HPDE6-E6E7 (cell line): ENCODE data around the gene NAB2.
"Not testable (repeated sequence)": the region's sequence is repeated elsewhere in the genome, so short reads cannot be mapped to it uniquely, and the experiment has no call there.

Experiments used
- DNase-seq: peaks from one replicate; pipeline ENCODE4 v3.0.0; 2011; ENCODE audit warnings: missing footprints; ENCODE audit errors: extremely low spot score

Gene NAB2

DNA sequence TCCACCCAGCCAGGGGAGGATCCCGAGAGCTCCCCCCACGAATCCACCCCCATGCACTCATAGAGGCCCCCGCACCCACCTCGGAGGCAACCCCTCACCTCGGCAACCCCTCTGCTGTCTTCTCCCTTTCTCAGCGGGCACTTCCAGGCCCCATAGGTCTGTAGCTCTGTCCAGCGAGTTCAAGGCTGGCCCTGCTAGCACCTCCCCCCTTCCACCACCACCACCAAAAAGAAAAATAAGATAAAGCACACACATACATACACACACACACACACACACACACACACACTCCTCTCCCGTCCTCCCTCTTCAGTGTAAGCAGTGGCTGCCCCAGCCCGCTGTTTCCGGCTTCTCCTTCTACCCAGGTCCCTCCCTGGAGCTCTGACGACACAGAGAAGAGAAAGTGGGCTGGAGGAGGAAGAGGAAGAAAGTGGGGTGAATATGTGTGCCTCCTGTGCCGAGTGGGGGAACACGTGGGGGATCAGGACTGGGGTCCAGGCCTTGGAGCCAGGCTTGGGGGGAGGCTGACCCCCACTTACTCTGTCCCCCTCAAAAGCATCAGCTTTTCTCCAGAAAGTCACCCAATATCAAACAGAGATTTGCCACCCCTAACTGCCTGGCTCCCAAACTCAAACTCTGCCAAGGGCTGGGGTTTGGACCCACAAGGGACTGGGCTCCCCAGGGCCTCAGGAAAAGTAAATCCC, 22.3 kb downstream of the NAB2 start, which contains the start of gene STAT6:
Gene STAT6 (minus strand): TSS at position 332 of the 704 bp plus-strand sequence. CDS start 3,084 bp downstream, outside the sequence.
- DNase-seq: peak; percentile 66

DNA sequence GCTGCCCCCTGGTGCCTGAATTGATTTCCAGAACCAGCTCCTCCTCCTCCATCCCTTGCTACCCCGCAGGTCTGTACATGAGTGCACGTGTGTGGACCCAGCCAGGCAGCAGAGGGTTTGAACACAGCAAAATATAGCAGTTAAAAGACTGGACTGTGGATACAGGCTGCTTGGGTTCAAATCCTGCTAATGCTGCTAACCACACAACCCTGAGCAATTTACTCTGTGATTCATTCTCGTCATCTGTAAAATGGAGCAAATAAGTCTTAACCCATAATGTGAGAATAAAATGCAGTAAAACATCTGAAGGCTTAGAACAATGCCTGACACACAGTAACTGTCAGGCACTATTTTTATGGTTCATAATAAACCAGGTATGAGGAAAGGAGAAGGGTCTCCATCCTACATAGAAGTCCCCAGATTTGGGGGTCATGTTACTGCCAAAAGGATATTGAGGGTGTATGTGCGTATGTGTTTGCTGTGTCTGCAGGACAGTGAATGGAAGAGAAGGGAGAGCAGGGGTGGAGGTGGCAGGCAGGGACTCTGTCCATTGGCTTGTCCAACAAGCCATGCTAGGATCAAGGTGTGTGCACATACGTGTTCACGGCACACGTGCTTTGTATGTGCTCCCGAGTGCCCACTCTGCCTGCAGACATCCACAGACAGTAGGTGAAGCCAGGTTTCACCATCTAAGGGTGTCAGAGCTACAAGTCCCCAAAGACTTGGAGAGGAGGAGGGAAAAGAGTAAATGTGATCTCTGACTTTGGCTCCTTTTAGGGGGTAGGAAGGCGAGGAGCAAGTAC, 23.8 kb downstream of the NAB2 start:
- no peak for DNase-seq

DNA sequence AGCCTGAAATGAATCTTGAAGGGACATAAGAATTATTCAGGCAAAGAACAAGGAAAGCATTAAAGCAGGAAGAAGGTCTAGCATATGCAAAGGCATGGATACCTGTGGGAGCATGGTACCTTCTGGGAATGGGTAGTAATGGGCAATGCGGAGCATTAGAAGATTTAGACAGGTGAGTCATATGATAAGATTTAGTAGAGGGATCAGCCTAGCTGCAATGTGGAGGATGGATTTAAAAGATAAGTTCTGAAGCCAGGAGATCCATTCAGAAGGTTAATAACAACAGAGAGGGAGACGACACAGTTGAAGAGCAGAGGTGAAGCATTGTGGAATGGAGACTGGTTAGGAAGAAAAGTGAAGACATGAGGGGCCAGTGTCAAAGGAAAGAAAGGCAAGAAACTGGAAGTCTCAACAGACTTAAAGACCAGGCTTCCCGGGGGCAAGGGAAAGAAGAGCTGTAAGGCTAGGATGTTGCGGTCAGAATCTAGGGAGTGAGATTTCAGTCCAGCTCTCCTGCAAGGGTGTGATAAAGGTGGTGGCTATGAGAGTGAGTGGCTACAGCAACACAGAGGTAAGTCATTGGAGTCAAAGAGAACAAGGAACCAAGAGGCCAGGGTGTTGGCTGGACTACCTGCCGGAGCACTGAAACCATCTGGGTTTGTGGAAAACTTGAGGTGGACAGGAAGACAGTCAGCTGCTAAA, 27.8 kb downstream of the NAB2 start:
- DNase-seq: no peak

DNA sequence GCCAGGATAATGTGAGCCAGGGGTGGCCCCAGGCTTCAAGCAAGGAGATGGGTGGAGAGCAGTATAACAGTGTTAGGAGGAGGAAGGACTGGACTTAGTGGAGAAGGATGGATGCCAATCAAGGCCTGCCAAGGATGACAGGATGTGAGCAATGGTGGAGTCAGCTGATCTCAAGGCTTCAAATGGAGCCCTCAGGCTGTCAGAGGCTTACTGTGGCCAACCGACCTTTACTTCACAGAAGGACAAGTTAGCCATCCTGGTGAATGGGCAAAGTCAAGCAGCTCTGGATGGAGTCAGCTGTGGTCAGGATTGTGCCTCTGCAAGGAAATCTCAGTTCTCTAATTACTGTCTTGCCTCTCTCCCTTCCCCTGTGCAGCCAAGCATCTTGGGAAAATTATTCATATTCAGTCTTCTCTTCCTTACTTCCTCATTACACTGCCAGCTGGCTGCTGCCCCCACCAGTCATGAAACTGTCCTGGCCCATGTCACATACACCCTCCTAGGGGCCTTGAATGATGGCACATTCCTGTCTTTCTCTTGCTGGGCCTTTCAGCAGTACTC, 29.9 kb downstream of the NAB2 start:
- DNase-seq: peak; percentile 54

- DNase-seq: no peak
These were observed 30.6 kb downstream of the NAB2 start for GRCh38 chr12:57119294-57120085.

DNA sequence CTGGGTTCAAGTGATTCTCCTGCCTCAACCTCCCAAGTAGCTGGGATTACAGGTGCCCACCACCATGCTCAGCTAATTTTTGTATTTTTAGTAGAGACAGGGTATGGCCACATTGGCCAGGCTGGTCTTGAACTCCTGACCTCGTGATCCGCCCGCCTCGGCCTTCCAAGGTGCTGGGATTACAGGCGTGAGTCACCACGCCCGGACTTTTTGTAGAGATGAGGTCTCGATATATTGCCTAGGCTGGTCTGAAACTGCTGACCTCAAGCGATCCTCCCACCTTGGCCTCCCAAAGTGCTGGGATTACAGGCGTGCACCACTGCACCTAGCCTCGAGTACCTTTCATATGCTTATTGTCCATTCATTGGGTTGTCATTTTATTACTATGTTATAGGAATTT, 31.8 kb downstream of the NAB2 start:
- not testable (repeated sequence) for DNase-seq

DNA sequence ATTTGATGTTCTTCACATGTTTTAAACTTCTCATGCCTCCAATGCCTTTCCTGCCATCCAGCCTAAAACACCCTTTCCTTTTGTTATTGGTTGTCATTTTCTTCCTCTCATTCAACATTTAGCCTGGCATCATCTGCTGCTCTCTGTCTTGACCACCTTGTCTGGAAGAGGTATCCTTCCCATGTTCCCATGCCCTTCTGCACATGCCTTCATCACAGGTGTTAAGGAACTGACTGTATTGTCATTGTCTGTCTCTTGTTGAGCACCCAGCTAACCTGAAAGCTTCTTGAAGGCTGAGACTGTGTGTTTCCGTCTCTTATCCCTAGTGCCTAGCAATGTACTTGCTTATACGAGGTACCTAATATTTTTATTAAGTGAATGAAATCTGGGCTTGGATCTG, 34.9 kb downstream of the NAB2 start:
- no peak for DNase-seq

DNA sequence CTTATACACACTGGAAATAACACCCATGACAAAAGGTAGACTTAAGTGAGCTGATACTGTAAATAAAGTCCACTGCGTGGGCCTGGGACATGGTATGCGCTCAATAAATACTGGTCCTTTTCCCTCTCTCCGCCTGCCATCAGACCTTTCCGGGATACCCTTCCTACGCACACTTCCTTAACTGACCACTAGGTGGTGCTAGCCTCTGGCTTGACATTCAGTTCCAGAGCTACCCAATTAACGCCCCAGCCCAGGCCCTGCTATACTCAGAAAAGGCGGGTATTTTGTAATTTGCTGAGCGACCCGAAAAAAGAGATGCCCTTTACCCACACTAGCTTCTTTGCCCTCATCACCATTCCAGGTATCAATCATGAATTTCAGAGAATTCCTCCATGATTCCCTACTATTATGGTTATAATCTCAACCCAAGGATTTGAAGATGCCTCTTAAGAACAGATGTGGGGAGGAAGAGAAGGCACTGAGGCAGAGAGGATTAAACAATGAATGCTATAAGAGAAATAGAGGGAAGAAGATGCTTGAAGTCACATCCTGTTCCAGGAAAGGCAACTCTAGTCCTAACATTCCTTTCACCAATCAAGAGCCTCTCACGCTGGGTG, 35.5 kb downstream of the NAB2 start:
- DNase-seq: peak; percentile 63

- DNase-seq: no peak
These were observed 37.1 kb downstream of the NAB2 start for GRCh38 chr12:57126061-57126460.

DNA sequence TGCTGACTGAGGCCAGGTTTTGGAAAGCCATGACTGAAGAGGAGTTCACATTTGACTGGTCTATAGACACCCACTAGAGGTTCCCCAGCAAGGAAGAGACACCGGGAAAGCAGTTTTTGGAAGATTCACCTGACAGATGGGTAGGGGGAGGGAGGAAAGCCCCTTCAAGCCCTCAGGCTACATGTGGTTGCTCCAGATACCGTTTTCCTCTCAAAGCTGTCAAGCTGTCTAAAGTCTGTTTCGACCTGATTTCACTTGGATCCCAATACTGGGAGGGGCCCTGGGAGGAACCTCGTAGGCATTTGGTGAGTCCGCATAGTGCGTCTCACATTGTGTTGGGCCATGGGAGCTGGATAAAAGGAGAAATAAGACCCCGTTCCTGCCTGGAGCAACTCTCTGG, 37.6 kb downstream of the NAB2 start:
- DNase-seq: no peak

GRCh38 chr12:57127101-57127725, 38.3 kb downstream of the NAB2 start:
- peak; percentile 58 for DNase-seq

- DNase-seq: peak; percentile 83
These were observed 39.0 kb downstream of the NAB2 start, which contains the start of gene LRP1 for GRCh38 chr12:57127726-57128518. Gene LRP1 (plus strand): TSS chr12:57128483. CDS start chr12:57128965, 482 bp downstream.

GRCh38 chr12:57128519-57129247, 39.8 kb downstream of the NAB2 start:
- DNase-seq: no peak

DNA sequence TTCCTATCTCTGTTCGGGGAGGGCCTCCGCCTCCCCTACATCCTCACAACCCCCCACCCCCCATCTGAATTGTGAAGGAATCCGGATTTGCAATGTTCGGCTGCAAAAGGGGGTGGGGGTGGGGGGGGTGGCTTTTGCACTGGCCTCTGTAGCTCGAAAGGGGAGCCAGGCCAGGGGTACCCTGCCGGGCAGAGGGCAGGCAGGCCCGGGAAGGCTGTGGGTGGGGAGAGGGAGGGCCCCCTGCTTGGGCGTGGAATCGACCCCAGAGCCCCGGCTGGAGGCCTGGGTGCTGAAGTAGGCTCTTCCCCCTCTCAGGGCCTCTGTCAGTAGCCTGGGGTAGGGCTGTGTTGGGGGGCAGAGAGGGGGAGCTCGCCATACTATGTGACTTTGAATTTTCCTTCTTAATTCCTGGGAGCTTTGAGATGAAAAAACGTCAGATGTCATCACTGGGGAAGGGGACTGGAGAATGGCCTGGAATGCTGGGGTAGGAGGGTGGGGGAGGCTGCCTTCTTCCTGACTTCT, 40.5 kb downstream of the NAB2 start:
- no peak for DNase-seq

- no peak for DNase-seq
These were observed 41.0 kb downstream of the NAB2 start for GRCh38 chr12:57129889-57130288.

GRCh38 chr12:57130941-57131340, 42.0 kb downstream of the NAB2 start:
- DNase-seq: no peak

GRCh38 chr12:57131896-57132744, 43.2 kb downstream of the NAB2 start:
- DNase-seq: no peak
